GM10248 (cell line): ENCODE results near the gene PDE4A.
"Not testable (repeated sequence)": the region's sequence is repeated elsewhere in the genome, so short reads cannot be mapped to it uniquely, and the experiment has no call there.

Source experiments
- CTCF ChIA-PET: fragments of 300-600 bp; sonication (Branson Sonifier 250); formaldehyde crosslinking; extraction: SDS; loops from one replicate; lab custom pipeline; 2021; ENCODE audit warnings: antibody characterized with exemption; lab: Yijun Ruan, JAX
- POLR2A ChIA-PET: fragments of 350-650 bp; sonication (Branson Sonifier 250); formaldehyde crosslinking; extraction: SDS; loops from one replicate; lab custom pipeline; 2020; ENCODE audit warnings: antibody characterized with exemption; lab: Yijun Ruan, JAX
- DNase-seq: peaks from one replicate; pipeline ENCODE4 v3.0.0; 2012; ENCODE audit errors: extremely low spot score
- TF ChIP-seq, protein P1 (sequence below): IDR thresholded peaks from 2 replicates; pipeline ENCODE4 v1.5.1; 2012; ENCODE audit warnings: mild to moderate bottlenecking, low read depth; ENCODE audit errors: extremely low read depth, missing control alignments, control extremely low read depth

Gene PDE4A

DNA sequence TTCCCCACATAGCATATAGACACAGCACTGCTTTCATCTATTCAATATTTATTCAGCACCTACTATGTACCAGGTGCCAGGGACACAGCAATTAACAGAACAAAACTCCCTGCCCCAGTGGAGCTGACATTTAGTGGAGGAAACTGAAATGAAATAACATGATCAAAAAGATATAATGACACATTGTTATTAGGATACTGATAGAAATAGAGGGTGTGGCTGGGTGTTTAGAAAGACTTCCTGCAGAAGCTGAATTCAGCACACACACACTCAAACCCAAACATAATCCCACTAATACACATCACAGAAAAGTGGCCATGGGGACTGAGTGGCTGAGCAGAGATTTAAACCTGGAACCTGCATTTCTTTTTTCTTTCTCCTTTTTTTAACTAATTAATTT lies 13.2 kb upstream of the PDE4A start:
- ChIA-PET POLR2A (interaction anchor here (0.6 kb wide), 2 partner anchors 15 to 16 kb away, joined by 5 to 6 read pairs; no protein-coding TSS in a partner anchor), CTCF (interaction anchor here (1.1 to 29.5 kb wide), 2 partner anchors 17 to 148 kb away, joined by 3 to 979 read pairs; partner anchors contain the start of gene PDE4A)
- no peak for DNase-seq
- TF ChIP-seq, protein P1, sequence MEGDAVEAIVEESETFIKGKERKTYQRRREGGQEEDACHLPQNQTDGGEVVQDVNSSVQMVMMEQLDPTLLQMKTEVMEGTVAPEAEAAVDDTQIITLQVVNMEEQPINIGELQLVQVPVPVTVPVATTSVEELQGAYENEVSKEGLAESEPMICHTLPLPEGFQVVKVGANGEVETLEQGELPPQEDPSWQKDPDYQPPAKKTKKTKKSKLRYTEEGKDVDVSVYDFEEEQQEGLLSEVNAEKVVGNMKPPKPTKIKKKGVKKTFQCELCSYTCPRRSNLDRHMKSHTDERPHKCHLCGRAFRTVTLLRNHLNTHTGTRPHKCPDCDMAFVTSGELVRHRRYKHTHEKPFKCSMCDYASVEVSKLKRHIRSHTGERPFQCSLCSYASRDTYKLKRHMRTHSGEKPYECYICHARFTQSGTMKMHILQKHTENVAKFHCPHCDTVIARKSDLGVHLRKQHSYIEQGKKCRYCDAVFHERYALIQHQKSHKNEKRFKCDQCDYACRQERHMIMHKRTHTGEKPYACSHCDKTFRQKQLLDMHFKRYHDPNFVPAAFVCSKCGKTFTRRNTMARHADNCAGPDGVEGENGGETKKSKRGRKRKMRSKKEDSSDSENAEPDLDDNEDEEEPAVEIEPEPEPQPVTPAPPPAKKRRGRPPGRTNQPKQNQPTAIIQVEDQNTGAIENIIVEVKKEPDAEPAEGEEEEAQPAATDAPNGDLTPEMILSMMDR = no peak

DNA sequence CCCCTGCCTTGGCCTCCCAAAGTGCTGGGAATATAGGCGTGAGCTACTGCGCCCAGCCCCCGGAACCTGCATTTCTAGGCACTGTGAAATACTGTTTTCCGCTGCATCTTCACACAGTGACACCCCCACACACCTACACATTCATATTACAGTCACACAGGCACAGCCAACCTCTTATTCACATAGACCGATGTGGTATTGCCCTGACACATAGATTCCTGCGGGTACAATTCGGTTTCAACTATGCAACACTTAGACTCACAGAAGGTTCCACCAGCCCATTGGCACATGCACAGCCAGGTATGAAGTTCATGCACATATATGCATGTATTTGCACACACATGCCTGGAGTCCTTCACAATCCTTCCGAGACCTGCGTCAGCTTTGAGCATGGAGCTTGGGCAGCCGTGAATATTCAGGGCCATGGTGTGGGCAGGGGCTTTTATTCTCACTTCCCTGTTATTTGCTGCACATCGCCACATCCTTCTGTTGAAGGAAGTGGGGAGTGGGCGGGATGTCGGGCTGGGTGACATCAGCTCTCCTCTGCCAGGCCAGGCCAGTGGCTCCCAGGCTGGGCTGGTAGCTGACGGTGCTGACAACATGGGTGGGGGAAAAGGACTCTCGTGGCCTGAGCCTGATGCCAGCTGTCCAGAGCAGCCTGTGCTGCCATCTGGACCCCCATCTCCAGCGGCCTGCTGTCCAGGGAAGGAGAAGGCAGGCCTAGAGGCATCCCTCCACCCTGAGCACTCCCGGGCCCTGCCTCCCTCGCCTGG lies 11.6 kb upstream of the PDE4A start:
- CTCF ChIA-PET = interaction anchor here (0.8 to 29.5 kb wide), 4 partner anchors 4 to 75 kb away, joined by 3 to 979 read pairs (median 491); partner anchors contain the start of genes CDC37 and PDE4A
- TF ChIP-seq, protein P1 = no peak
- POLR2A ChIA-PET = interaction anchor here (0.7 kb wide), 1 partner anchor 966 kb away, joined by 3 read pairs; no protein-coding TSS in a partner anchor
- DNase-seq = peak; percentile 66

DNA sequence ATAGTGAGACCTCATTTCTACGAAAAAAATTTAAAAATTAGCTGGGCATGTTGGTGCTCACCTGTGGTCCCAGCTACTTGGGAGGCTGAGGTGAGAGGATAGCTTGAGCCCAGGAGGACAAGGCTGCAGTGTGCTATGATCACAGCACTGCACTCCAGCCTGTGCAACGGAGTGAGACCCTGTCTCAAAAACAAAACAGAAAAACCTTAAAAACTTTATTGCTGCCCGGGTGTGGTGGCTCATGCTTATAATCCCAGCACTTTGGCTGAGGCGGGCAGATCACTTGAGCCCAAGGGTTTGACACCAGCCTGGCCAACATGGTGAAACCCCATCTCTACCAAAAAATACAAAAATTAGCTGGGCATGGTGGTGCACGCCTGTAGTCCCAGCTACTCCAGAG lies 9.1 kb upstream of the PDE4A start:
- not testable (repeated sequence) for DNase-seq
- CTCF ChIA-PET = interaction anchor here (0.6 to 29.5 kb wide), 6 partner anchors 6 to 447 kb away, joined by 3 to 979 read pairs (median 12); partner anchors contain the start of genes CDC37 and PDE4A
- POLR2A ChIA-PET = interaction anchor here (0.5 kb wide), 1 partner anchor 139 kb away, joined by 8 read pairs; no protein-coding TSS in a partner anchor

DNA sequence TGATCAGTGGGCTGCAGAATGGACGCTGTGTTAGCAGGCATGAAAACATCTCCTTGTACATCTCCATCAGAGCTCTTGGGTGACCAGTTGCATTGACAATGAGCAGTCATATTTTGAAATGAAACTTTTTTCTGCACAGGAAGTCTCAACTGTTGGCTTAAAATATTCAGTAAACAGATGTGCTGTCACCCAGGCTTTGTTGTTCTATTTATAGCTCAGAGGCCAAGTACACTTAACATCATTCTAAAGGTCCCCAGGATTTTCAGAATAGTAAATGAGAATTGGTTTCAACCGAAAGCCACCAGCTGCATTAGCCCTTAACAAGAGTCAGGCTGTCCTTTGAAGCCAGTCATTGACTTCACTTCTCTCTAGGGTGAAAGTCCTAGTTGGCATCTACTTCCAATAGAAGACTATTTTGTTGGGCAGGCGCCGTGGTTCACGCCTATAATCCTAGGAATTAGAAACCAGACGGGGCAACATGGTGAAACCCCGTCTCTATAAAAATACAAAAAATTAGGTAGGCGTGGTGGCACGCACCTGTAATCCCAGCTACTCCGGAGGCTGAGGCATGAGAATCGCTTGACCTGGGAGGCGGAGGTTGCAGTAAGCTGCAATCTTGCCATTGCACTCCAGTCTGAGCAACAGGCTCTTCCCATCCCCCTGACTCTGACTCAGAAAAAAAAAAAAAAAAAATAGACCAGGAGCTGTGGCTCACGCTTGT lies 7.9 kb upstream of the PDE4A start:
- TF ChIP-seq, protein P1 = no peak
- CTCF ChIA-PET = interaction anchor here (1.0 to 29.5 kb wide), 9 partner anchors 8 to 234 kb away, joined by 3 to 979 read pairs (median 6); partner anchors contain the start of genes CDC37 and PDE4A
- POLR2A ChIA-PET = interaction anchor here (0.6 to 1.4 kb wide), 7 partner anchors 9 to 310 kb away, joined by 3 to 8 read pairs (median 4); partner anchors contain the start of genes CDC37 and ICAM1
- DNase-seq = no peak

DNA sequence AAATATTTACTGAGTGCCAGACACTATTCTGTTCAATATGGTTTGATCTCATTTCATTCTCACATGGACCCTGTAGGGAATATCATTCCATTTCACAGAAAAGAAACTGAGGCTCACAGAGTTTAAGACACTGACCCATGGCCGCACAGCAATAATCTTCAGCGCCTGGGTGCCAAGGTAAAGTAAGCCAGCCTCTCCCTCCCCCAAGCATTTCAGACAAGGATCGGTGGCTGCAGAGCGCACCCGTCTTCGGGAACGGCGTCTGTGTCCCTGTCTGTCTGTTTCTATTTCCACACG lies 4.3 kb upstream of the PDE4A start:
- ChIA-PET CTCF (interaction anchor here (0.6 to 29.5 kb wide), 32 partner anchors 8 to 448 kb away, joined by 3 to 979 read pairs (median 4); partner anchors contain the start of genes CDC37, ICAM1, ICAM5 and MRPL4), POLR2A (interaction anchor here (1.2 kb wide), 1 partner anchor 11 kb away, joined by 4 read pairs; no protein-coding TSS in a partner anchor)
- no peak for DNase-seq
- TF ChIP-seq, protein P1 = no peak

DNA sequence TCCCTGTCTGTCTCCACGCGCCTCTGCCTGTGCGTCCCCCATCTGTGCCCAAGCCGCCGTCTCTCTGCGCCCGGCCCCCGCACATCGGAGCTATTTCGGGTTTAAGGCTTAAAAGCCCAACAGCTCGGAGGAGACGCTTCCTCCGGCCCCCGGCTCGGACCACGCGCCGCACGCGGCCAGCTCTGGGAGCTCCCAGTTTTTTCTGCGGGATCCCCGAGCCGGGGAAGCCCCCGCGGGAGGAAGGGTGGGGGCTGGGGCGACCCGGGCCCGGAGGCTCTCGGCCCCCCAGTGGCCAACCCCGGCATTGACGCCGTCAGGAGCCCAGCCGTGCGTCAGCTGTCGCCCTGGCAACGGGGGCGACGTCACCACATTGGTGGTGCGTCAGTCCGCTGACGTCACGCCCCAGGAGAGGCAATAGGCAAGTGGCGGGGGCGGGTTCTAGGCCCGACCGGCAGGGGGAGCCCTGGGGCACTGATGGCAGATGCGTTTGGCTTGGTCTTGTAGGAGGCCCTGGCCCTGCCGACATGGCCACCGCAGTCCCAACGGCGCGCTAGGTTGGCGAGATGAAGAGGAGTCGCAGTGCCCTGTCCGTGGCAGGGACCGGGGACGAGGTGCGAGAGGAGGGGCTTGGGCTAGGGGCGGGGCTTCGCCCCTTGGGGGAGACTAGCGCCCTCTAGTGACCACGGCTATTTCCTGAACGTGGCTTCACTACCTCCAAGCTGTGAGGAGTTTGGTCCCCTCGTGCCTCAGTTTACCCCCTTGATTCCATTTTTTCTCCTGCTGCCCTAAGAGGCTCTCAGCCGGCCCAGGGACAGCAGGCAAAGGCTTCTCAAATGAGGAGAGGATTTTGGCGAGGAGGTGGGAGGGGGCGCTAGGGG lies 3.7 kb upstream of the PDE4A start:
- CTCF ChIA-PET = interaction anchor here (0.6 to 29.5 kb wide), 45 partner anchors 7 to 484 kb away, joined by 3 to 979 read pairs (median 4); partner anchors contain the start of genes CDC37, ICAM1, ICAM5 and MRPL4
- TF ChIP-seq, protein P1 = peak; percentile 74
- DNase-seq = peak; percentile 89
- POLR2A ChIA-PET = interaction anchor here (1.2 kb wide), 1 partner anchor 11 kb away, joined by 4 read pairs; no protein-coding TSS in a partner anchor
